ENCODE results near the gene WFIKKN1.

WFIKKN1 gene

GRCh38 chr16:666572-666971 lies 35.8 kb downstream of the WFIKKN1 start:
- H3K27ac ChIP-seq: peak overlapping the region; percentile 94
- no peak for TF ChIP-seq CTCF (conservative IDR thresholded peaks at IDR 0.05; ENCODE audit: low read depth)
- DNase-seq (ENCODE audit: low spot score): no peak
- CTCF ChIA-PET: interaction anchor here (1.3 kb wide), 1 partner anchor 9 kb away, joined by 6 read pairs; no protein-coding TSS in a partner anchor
- POLR2A ChIA-PET (ENCODE audit: low non-redundant PET): no interaction called here

GRCh38 chr16:667113-667779 lies 36.5 kb downstream of the WFIKKN1 start:
- no peak for TF ChIP-seq CTCF (conservative IDR thresholded peaks at IDR 0.05; ENCODE audit: low read depth)
- DNase-seq (ENCODE audit: low spot score): no peak
- CTCF ChIA-PET: interaction anchor here (0.6 to 1.4 kb wide), 8 partner anchors 9 to 520 kb away, joined by 3 to 6 read pairs (median 4); no protein-coding TSS in a partner anchor
- peak overlapping the region; percentile 94 for H3K27ac ChIP-seq
- POLR2A ChIA-PET (ENCODE audit: low non-redundant PET): no interaction called here

GRCh38 chr16:667780-668518 lies 37.2 kb downstream of the WFIKKN1 start, which contains the start of gene RHOT2:
Gene RHOT2, plus strand, starts transcription at chr16:668132. Its CDS starts 68 bp downstream, at chr16:668200.
- ChIA-PET POLR2A (ENCODE audit: low non-redundant PET) (no interaction called here), CTCF (interaction anchor here (0.6 to 1.4 kb wide), 11 partner anchors 8 to 519 kb away, joined by 3 to 6 read pairs (median 4); no protein-coding TSS in a partner anchor)
- peak; percentile 76 for DNase-seq (ENCODE audit: low spot score)
- peak; percentile 97 for TF ChIP-seq CTCF (conservative IDR thresholded peaks at IDR 0.05; ENCODE audit: low read depth)
- H3K27ac ChIP-seq: peak within 1 kb of the TSS; percentile 94

- DNase-seq (ENCODE audit: low spot score): no peak
- no peak for TF ChIP-seq CTCF (conservative IDR thresholded peaks at IDR 0.05; ENCODE audit: low read depth)
- CTCF ChIA-PET: interaction anchor here (0.6 to 1.4 kb wide), 6 partner anchors 8 to 767 kb away, joined by 3 to 5 read pairs (median 4); no protein-coding TSS in a partner anchor
- H3K27ac ChIP-seq: peak overlapping the region; percentile 94
- POLR2A ChIA-PET (ENCODE audit: low non-redundant PET): no interaction called here
Measured at GRCh38 chr16:668519-669171, 37.9 kb downstream of the WFIKKN1 start.

GRCh38 chr16:669666-670065 lies 38.9 kb downstream of the WFIKKN1 start:
- TF ChIP-seq CTCF (conservative IDR thresholded peaks at IDR 0.05; ENCODE audit: low read depth): no peak
- peak overlapping the region; percentile 94 for H3K27ac ChIP-seq
- no peak for DNase-seq (ENCODE audit: low spot score)
- CTCF ChIA-PET: no interaction called here
- POLR2A ChIA-PET (ENCODE audit: low non-redundant PET): no interaction called here

Measured in RWPE1 (cell line).